Measurements from ENCODE around the gene PIAS1. TPM values are rescaled to one million over a fixed set of nuclear protein-coding genes. Genes with fewer than 3 reads are reported as not detected.
"Not testable (repeated sequence)": the region's sequence is repeated elsewhere in the genome, so short reads cannot be mapped to it uniquely, and the experiment has no call there.

PIAS1 gene
- total RNA-seq, 2 donors from 2014 or later: 43.3 to 48.1 TPM

GRCh38 chr15:68229386-68230156 is 175.5 kb downstream of the PIAS1 start, which contains the start of gene CLN6:
CLN6 (minus strand) TSS chr15:68229728; CDS start chr15:68229584, 144 bp downstream.
- Mint-ChIP-seq H3K27me3 (ENCODE audit: low read depth) (no peaks in the 10 kb centered on the region), H3K4me1 (ENCODE audit: low read depth) (peaks cover 63% of the 10 kb centered on the region), H3K36me3 (ENCODE audit: insufficient read depth in 2 of 2) (peaks cover 0 to 8% of the 10 kb centered on the region in 2 donors), H3K27ac (peak within 1 kb of the TSS; percentile 78), H3K4me3 (peak within 1 kb of the TSS; percentile 95 to 97), H3K9me3 (no peaks in the 10 kb centered on the region)
- ATAC-seq (replicated peaks in 1 of 2) (peak; percentile 91 to 92), DNase-seq (peak; percentile 84 to 87)

- H3K4me1 Mint-ChIP-seq (ENCODE audit: low read depth): peaks cover 54% of the 10 kb centered on the region
- H3K9me3 Mint-ChIP-seq: no peaks in the 10 kb centered on the region
- H3K4me3 Mint-ChIP-seq: peak overlapping the region; percentile 94 to 97
- peaks cover 0 to 5% of the 10 kb centered on the region in 2 donors for H3K36me3 Mint-ChIP-seq (ENCODE audit: insufficient read depth in 2 of 2)
- H3K27ac Mint-ChIP-seq: peak overlapping the region; percentile 78
- no peaks in the 10 kb centered on the region for H3K27me3 Mint-ChIP-seq (ENCODE audit: low read depth)
- ATAC-seq (replicated peaks in 1 of 2) (no peak), DNase-seq (no peak)
Measured at GRCh38 chr15:68230157-68231100, 176.3 kb downstream of the PIAS1 start.

GRCh38 chr15:68231102-68231818 is 177.1 kb downstream of the PIAS1 start:
- no peak for DNase-seq
- H3K4me1 Mint-ChIP-seq (ENCODE audit: low read depth): peaks cover 48% of the 10 kb centered on the region
- H3K27me3 Mint-ChIP-seq (ENCODE audit: low read depth): no peaks in the 10 kb centered on the region
- peaks cover 0 to 5% of the 10 kb centered on the region in 2 donors for H3K36me3 Mint-ChIP-seq (ENCODE audit: insufficient read depth in 2 of 2)
- H3K4me3 Mint-ChIP-seq: peak overlapping the region; percentile 94 to 97
- ATAC-seq (replicated peaks in 1 of 2): no peak
- H3K9me3 Mint-ChIP-seq: no peaks in the 10 kb centered on the region
- no peak overlapping the region for H3K27ac Mint-ChIP-seq

- Mint-ChIP-seq H3K27me3 (ENCODE audit: low read depth) (no peaks in the 10 kb centered on the region), H3K9me3 (no peaks in the 10 kb centered on the region), H3K27ac (no peak overlapping the region), H3K36me3 (ENCODE audit: insufficient read depth in 2 of 2) (peaks cover 0 to 5% of the 10 kb centered on the region in 2 donors), H3K4me1 (ENCODE audit: low read depth) (peaks cover 36% of the 10 kb centered on the region), H3K4me3 (no peak overlapping the region)
- DNase-seq (no peak), ATAC-seq (replicated peaks in 1 of 2) (no peak)
Measured at GRCh38 chr15:68232449-68232848, 178.3 kb downstream of the PIAS1 start.

GRCh38 chr15:68232937-68233336 is 178.8 kb downstream of the PIAS1 start:
- Mint-ChIP-seq H3K4me3 (no peak overlapping the region), H3K27me3 (ENCODE audit: low read depth) (no peaks in the 10 kb centered on the region), H3K4me1 (ENCODE audit: low read depth) (peaks cover 32% of the 10 kb centered on the region), H3K27ac (no peak overlapping the region), H3K36me3 (ENCODE audit: insufficient read depth in 2 of 2) (peaks cover 0 to 5% of the 10 kb centered on the region in 2 donors), H3K9me3 (no peaks in the 10 kb centered on the region)
- no peak for ATAC-seq (replicated peaks in 1 of 2)
- no peak for DNase-seq

GRCh38 chr15:68234060-68234459 is 179.9 kb downstream of the PIAS1 start:
- no peaks in the 10 kb centered on the region for H3K27me3 Mint-ChIP-seq (ENCODE audit: low read depth)
- peaks cover 22% of the 10 kb centered on the region for H3K4me1 Mint-ChIP-seq (ENCODE audit: low read depth)
- no peak overlapping the region for H3K4me3 Mint-ChIP-seq
- H3K9me3 Mint-ChIP-seq: no peaks in the 10 kb centered on the region
- no peak for DNase-seq
- ATAC-seq (replicated peaks in 1 of 2): no peak
- H3K27ac Mint-ChIP-seq: no peak overlapping the region
- H3K36me3 Mint-ChIP-seq (ENCODE audit: insufficient read depth in 2 of 2): no peaks in the 10 kb centered on the region

GRCh38 chr15:68234520-68234919 is 180.4 kb downstream of the PIAS1 start:
- H3K4me3 Mint-ChIP-seq; H3K27me3 Mint-ChIP-seq (ENCODE audit: low read depth); H3K36me3 Mint-ChIP-seq (ENCODE audit: insufficient read depth in 2 of 2); H3K27ac Mint-ChIP-seq; ATAC-seq (replicated peaks in 1 of 2); H3K9me3 Mint-ChIP-seq; DNase-seq: not testable (repeated sequence)
- peaks cover 22% of the 10 kb centered on the region for H3K4me1 Mint-ChIP-seq (ENCODE audit: low read depth)

- H3K4me1 Mint-ChIP-seq (ENCODE audit: low read depth): peaks cover 18% of the 10 kb centered on the region
- H3K36me3 Mint-ChIP-seq (ENCODE audit: insufficient read depth in 2 of 2): no peaks in the 10 kb centered on the region
- no peak for ATAC-seq (replicated peaks in 1 of 2)
- H3K27ac Mint-ChIP-seq: no peak overlapping the region
- no peaks in the 10 kb centered on the region for H3K27me3 Mint-ChIP-seq (ENCODE audit: low read depth)
- no peak overlapping the region for H3K4me3 Mint-ChIP-seq
- no peaks in the 10 kb centered on the region for H3K9me3 Mint-ChIP-seq
- DNase-seq: no peak
Measured at GRCh38 chr15:68235022-68235421, 180.9 kb downstream of the PIAS1 start.

GRCh38 chr15:68239025-68239424 is 184.9 kb downstream of the PIAS1 start:
- no peaks in the 10 kb centered on the region for H3K4me1 Mint-ChIP-seq (ENCODE audit: low read depth)
- H3K36me3 Mint-ChIP-seq (ENCODE audit: insufficient read depth in 2 of 2): peaks cover 5% of the 10 kb centered on the region in 2 donors
- no peak overlapping the region for H3K4me3 Mint-ChIP-seq
- no peaks in the 10 kb centered on the region for H3K27me3 Mint-ChIP-seq (ENCODE audit: low read depth)
- peaks cover 0 to 3% of the 10 kb centered on the region in 2 donors for H3K9me3 Mint-ChIP-seq
- no peak for ATAC-seq (replicated peaks in 1 of 2)
- DNase-seq: no peak
- H3K27ac Mint-ChIP-seq: no peak overlapping the region

GRCh38 chr15:68241088-68241935 is 187.2 kb downstream of the PIAS1 start:
- no peak for DNase-seq
- Mint-ChIP-seq H3K36me3 (ENCODE audit: insufficient read depth in 2 of 2) (peaks cover 7 to 8% of the 10 kb centered on the region in 2 donors), H3K4me3 (no peak overlapping the region), H3K27me3 (ENCODE audit: low read depth) (no peaks in the 10 kb centered on the region), H3K9me3 (peaks cover 2 to 3% of the 10 kb centered on the region in 2 donors), H3K4me1 (ENCODE audit: low read depth) (no peaks in the 10 kb centered on the region), H3K27ac (no peak overlapping the region)
- no peak for ATAC-seq (replicated peaks in 1 of 2)

All from activated T-cell treated with anti-CD3 and anti-CD28 coated beads, Interleukin-2, amount 50 U/mL, for 72 hours (primary cell).